Measurements from ENCODE around the gene ROBO2.

Gene ROBO2

DNA sequence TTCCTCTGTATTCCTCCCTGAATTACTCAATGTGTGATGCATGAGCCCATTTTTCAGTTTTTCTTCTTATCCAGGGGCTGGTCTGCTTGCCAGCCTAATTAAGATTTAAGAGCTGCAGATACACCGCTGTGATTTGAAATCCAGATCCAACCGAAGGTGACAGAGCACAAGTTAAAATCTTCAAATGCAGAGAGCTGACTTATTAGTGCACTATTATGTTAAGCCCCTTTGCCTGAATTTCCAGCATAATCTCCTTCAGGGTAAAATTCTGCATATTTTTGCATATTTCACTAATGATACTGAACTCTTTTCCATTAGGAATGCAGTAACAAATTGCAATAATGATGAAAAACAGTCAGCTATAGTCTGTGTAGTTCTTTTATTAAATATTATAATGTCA is 583.6 kb downstream of the ROBO2 start:
- POLR2A ChIA-PET: no interaction called here
- DNase-seq: no peak
- CTCF ChIA-PET: interaction anchor here (1.0 kb wide), 1 partner anchor 16 kb away, joined by 3 read pairs; no protein-coding TSS in a partner anchor
- no peaks in the 10 kb centered on the region for H3K27me3 ChIP-seq (replicated peaks in 2 of 5; ENCODE audit: control insufficient read depth in 4 of 5, insufficient read depth in 5 of 5, low read length in 4 of 5)
- H3K36me3 ChIP-seq (ENCODE audit: control insufficient read depth in 4 of 4, insufficient read depth in 4 of 4, low read length in 3 of 4): no peaks in the 10 kb centered on the region
- 73% methylated on average over 2 of the region's 2 CpGs for WGBS (ENCODE audit: insufficient coverage)
- no peak overlapping the region for H3K4me3 ChIP-seq (ENCODE audit: control insufficient read depth in 1 of 7, extremely low read depth in 1 of 7, insufficient read depth in 4 of 7, low read depth in 2 of 7, low read length in 6 of 7)
- H3K4me1 ChIP-seq (ENCODE audit: control extremely low read depth in 1 of 4, control insufficient read depth in 4 of 4, insufficient read depth in 4 of 4, low read length in 3 of 4): no peaks in the 10 kb centered on the region
- no peaks in the 10 kb centered on the region for H3K9me3 ChIP-seq (ENCODE audit: control extremely low read depth in 1 of 5, control insufficient read depth in 4 of 5, insufficient read depth in 2 of 5, low read depth in 1 of 5, low read length in 4 of 5)
- no peak overlapping the region for H3K27ac ChIP-seq (ENCODE audit: insufficient read depth in 1 of 2, low read depth in 1 of 2, low read length in 2 of 2, poor library complexity in 1 of 2, severe bottlenecking in 2 of 2)

GRCh38 chr3:77626157-77626556 is 586.3 kb downstream of the ROBO2 start:
- ChIA-PET POLR2A (no interaction called here), CTCF (no interaction called here)
- H3K4me1 ChIP-seq (ENCODE audit: control extremely low read depth in 1 of 4, control insufficient read depth in 4 of 4, insufficient read depth in 4 of 4, low read length in 3 of 4): no peaks in the 10 kb centered on the region

DNA sequence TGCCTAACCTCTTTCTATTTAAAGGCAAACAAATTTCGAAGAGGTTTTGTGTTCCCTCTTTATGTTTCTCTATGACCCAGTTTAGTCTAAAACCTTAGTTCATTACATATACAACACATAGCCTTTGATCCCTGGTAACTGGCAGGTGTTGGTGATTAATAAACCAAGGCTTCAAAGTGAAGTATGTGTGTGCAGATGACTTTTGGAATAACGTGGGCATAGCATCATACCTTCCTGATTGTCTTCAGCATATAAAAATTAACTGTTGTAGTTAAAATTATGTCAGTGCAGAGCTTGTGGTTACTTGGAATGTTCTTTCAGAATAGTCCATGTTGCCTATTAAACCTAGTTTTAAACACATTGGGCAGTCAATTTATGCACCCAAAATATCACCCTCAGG is 608.3 kb downstream of the ROBO2 start:
- no peaks in the 10 kb centered on the region for H3K4me1 ChIP-seq (ENCODE audit: control extremely low read depth in 1 of 4, control insufficient read depth in 4 of 4, insufficient read depth in 4 of 4, low read length in 3 of 4)
- H3K27ac ChIP-seq (ENCODE audit: insufficient read depth in 1 of 2, low read depth in 1 of 2, low read length in 2 of 2, poor library complexity in 1 of 2, severe bottlenecking in 2 of 2): no peak overlapping the region
- H3K36me3 ChIP-seq (ENCODE audit: control insufficient read depth in 4 of 4, insufficient read depth in 4 of 4, low read length in 3 of 4): no peaks in the 10 kb centered on the region
- H3K9me3 ChIP-seq (ENCODE audit: control extremely low read depth in 1 of 5, control insufficient read depth in 4 of 5, insufficient read depth in 2 of 5, low read depth in 1 of 5, low read length in 4 of 5): no peaks in the 10 kb centered on the region
- no peak overlapping the region for H3K4me3 ChIP-seq (ENCODE audit: control insufficient read depth in 1 of 7, extremely low read depth in 1 of 7, insufficient read depth in 4 of 7, low read depth in 2 of 7, low read length in 6 of 7)
- POLR2A ChIA-PET: no interaction called here
- 67% methylated on average over 1 of the region's 2 CpGs for whole genome bisulfite sequencing (ENCODE audit: insufficient coverage)
- CTCF ChIA-PET: no interaction called here
- no peaks in the 10 kb centered on the region for H3K27me3 ChIP-seq (replicated peaks in 2 of 5; ENCODE audit: control insufficient read depth in 4 of 5, insufficient read depth in 5 of 5, low read length in 4 of 5)
- no peak for DNase-seq

More at GRCh38 chr3:77626157-77626556, 586.3 kb downstream of the ROBO2 start:
- H3K9me3 ChIP-seq (ENCODE audit: control extremely low read depth in 1 of 5, control insufficient read depth in 4 of 5, insufficient read depth in 2 of 5, low read depth in 1 of 5, low read length in 4 of 5): no peaks in the 10 kb centered on the region
- H3K27ac ChIP-seq (ENCODE audit: insufficient read depth in 1 of 2, low read depth in 1 of 2, low read length in 2 of 2, poor library complexity in 1 of 2, severe bottlenecking in 2 of 2): no peak overlapping the region
- no peak for DNase-seq
- no peaks in the 10 kb centered on the region for H3K36me3 ChIP-seq (ENCODE audit: control insufficient read depth in 4 of 4, insufficient read depth in 4 of 4, low read length in 3 of 4)
- no peak overlapping the region for H3K4me3 ChIP-seq (ENCODE audit: control insufficient read depth in 1 of 7, extremely low read depth in 1 of 7, insufficient read depth in 4 of 7, low read depth in 2 of 7, low read length in 6 of 7)
- no CpG with 5 or more reads among the region's 1 CpG for WGBS (ENCODE audit: insufficient coverage)
- no peaks in the 10 kb centered on the region for H3K27me3 ChIP-seq (replicated peaks in 2 of 5; ENCODE audit: control insufficient read depth in 4 of 5, insufficient read depth in 5 of 5, low read length in 4 of 5)

DNA sequence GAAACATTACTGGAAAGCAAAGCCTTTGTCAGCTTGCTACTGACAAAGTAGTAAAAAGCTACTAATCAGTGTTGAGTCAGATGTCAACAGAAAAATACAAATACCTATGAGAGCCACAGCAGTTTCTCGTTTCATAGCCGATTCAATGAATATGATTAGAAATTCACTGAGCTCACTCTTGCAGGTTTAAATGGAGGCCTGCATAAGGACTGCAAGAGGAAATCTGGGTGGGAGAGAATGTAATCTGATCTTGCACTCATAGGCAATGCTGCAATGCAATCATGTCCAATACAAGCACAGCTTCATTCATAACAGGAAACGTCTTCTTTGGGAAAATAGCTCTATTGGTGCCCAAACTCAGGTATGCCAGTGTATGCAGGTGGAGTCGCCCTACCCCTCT is 608.8 kb downstream of the ROBO2 start:
- no peak for DNase-seq
- Histone ChIP-seq H3K36me3 (ENCODE audit: control insufficient read depth in 4 of 4, insufficient read depth in 4 of 4, low read length in 3 of 4) (no peaks in the 10 kb centered on the region), H3K27ac (ENCODE audit: insufficient read depth in 1 of 2, low read depth in 1 of 2, low read length in 2 of 2, poor library complexity in 1 of 2, severe bottlenecking in 2 of 2) (no peak overlapping the region), H3K27me3 (replicated peaks in 2 of 5; ENCODE audit: control insufficient read depth in 4 of 5, insufficient read depth in 5 of 5, low read length in 4 of 5) (no peaks in the 10 kb centered on the region), H3K9me3 (ENCODE audit: control extremely low read depth in 1 of 5, control insufficient read depth in 4 of 5, insufficient read depth in 2 of 5, low read depth in 1 of 5, low read length in 4 of 5) (no peaks in the 10 kb centered on the region), H3K4me1 (ENCODE audit: control extremely low read depth in 1 of 4, control insufficient read depth in 4 of 4, insufficient read depth in 4 of 4, low read length in 3 of 4) (no peaks in the 10 kb centered on the region), H3K4me3 (ENCODE audit: control insufficient read depth in 1 of 7, extremely low read depth in 1 of 7, insufficient read depth in 4 of 7, low read depth in 2 of 7, low read length in 6 of 7) (no peak overlapping the region)
- ChIA-PET CTCF (no interaction called here), POLR2A (no interaction called here)
- 90% methylated on average over 2 of the region's 4 CpGs for WGBS (ENCODE audit: insufficient coverage)

DNA sequence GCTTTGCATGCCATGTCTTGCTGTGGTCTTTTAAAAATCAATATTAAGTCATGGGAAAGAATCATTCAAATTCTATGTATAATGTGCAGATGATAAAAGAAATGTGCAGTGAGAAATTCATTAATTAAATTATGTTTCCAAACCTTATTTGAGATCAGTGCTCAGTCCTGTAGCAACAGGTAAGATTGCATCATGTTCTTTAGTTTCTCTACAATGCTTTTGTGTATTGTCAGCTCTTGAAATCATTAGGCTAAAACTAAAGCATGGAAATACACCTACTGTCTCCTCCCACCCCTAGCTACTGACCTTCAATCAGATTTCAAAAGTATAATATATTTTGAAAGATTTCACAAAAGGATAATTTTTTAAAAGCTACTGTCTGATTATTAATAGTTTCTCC is 612.7 kb downstream of the ROBO2 start:
- no peaks in the 10 kb centered on the region for H3K36me3 ChIP-seq (ENCODE audit: control insufficient read depth in 4 of 4, insufficient read depth in 4 of 4, low read length in 3 of 4)
- H3K4me3 ChIP-seq (ENCODE audit: control insufficient read depth in 1 of 7, extremely low read depth in 1 of 7, insufficient read depth in 4 of 7, low read depth in 2 of 7, low read length in 6 of 7): no peak overlapping the region
- ChIA-PET CTCF (no interaction called here), POLR2A (no interaction called here)
- no peaks in the 10 kb centered on the region for H3K9me3 ChIP-seq (ENCODE audit: control extremely low read depth in 1 of 5, control insufficient read depth in 4 of 5, insufficient read depth in 2 of 5, low read depth in 1 of 5, low read length in 4 of 5)
- H3K27me3 ChIP-seq (replicated peaks in 2 of 5; ENCODE audit: control insufficient read depth in 4 of 5, insufficient read depth in 5 of 5, low read length in 4 of 5): no peaks in the 10 kb centered on the region
- DNase-seq: no peak
- no peak overlapping the region for H3K27ac ChIP-seq (ENCODE audit: insufficient read depth in 1 of 2, low read depth in 1 of 2, low read length in 2 of 2, poor library complexity in 1 of 2, severe bottlenecking in 2 of 2)
- H3K4me1 ChIP-seq (ENCODE audit: control extremely low read depth in 1 of 4, control insufficient read depth in 4 of 4, insufficient read depth in 4 of 4, low read length in 3 of 4): no peaks in the 10 kb centered on the region

GRCh38 chr3:77655396-77655795 is 615.5 kb downstream of the ROBO2 start:
- no peak overlapping the region for H3K27ac ChIP-seq (ENCODE audit: insufficient read depth in 1 of 2, low read depth in 1 of 2, low read length in 2 of 2, poor library complexity in 1 of 2, severe bottlenecking in 2 of 2)
- CTCF ChIA-PET: no interaction called here
- H3K36me3 ChIP-seq (ENCODE audit: control insufficient read depth in 4 of 4, insufficient read depth in 4 of 4, low read length in 3 of 4): no peaks in the 10 kb centered on the region
- no peak for DNase-seq
- 86% methylated on average over 1 of the region's 1 CpG for WGBS (ENCODE audit: insufficient coverage)
- H3K4me1 ChIP-seq (ENCODE audit: control extremely low read depth in 1 of 4, control insufficient read depth in 4 of 4, insufficient read depth in 4 of 4, low read length in 3 of 4): no peaks in the 10 kb centered on the region
- H3K9me3 ChIP-seq (ENCODE audit: control extremely low read depth in 1 of 5, control insufficient read depth in 4 of 5, insufficient read depth in 2 of 5, low read depth in 1 of 5, low read length in 4 of 5): no peaks in the 10 kb centered on the region
- POLR2A ChIA-PET: no interaction called here
- no peak overlapping the region for H3K4me3 ChIP-seq (ENCODE audit: control insufficient read depth in 1 of 7, extremely low read depth in 1 of 7, insufficient read depth in 4 of 7, low read depth in 2 of 7, low read length in 6 of 7)
- H3K27me3 ChIP-seq (replicated peaks in 2 of 5; ENCODE audit: control insufficient read depth in 4 of 5, insufficient read depth in 5 of 5, low read length in 4 of 5): no peaks in the 10 kb centered on the region

DNA sequence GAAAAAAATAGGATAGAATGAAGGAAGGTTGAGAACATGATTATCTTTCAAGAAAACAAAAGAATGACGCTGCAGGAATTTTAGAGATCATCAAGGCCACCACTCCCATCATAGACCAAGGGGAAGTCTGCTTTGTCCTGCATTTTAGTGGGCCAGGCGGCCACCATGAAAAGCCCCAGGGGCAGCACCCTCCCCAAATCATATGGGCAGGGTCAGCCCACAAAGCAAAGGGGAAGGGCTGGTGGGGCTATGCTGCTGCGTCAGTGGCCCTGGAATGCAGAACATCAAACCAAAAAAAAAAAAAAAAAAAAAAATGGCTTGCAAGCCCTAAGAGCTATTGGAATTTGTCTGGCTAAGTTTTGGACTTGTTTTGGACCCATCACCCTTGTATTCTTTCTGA is 620.8 kb downstream of the ROBO2 start:
- Histone ChIP-seq H3K4me1 (ENCODE audit: control extremely low read depth in 1 of 4, control insufficient read depth in 4 of 4, insufficient read depth in 4 of 4, low read length in 3 of 4) (no peaks in the 10 kb centered on the region), H3K4me3 (ENCODE audit: control insufficient read depth in 1 of 7, extremely low read depth in 1 of 7, insufficient read depth in 4 of 7, low read depth in 2 of 7, low read length in 6 of 7) (no peak overlapping the region), H3K36me3 (ENCODE audit: control insufficient read depth in 4 of 4, insufficient read depth in 4 of 4, low read length in 3 of 4) (no peaks in the 10 kb centered on the region), H3K27me3 (replicated peaks in 2 of 5; ENCODE audit: control insufficient read depth in 4 of 5, insufficient read depth in 5 of 5, low read length in 4 of 5) (no peaks in the 10 kb centered on the region), H3K27ac (ENCODE audit: insufficient read depth in 1 of 2, low read depth in 1 of 2, low read length in 2 of 2, poor library complexity in 1 of 2, severe bottlenecking in 2 of 2) (no peak overlapping the region), H3K9me3 (ENCODE audit: control extremely low read depth in 1 of 5, control insufficient read depth in 4 of 5, insufficient read depth in 2 of 5, low read depth in 1 of 5, low read length in 4 of 5) (no peaks in the 10 kb centered on the region)
- WGBS (ENCODE audit: insufficient coverage): 90% methylated on average over 2 of the region's 3 CpGs
- POLR2A ChIA-PET: no interaction called here
- CTCF ChIA-PET: no interaction called here
- no peak for DNase-seq

GRCh38 chr3:77667901-77668300 is 628.0 kb downstream of the ROBO2 start:
- Histone ChIP-seq H3K36me3 (ENCODE audit: control insufficient read depth in 4 of 4, insufficient read depth in 4 of 4, low read length in 3 of 4) (no peaks in the 10 kb centered on the region), H3K9me3 (ENCODE audit: control extremely low read depth in 1 of 5, control insufficient read depth in 4 of 5, insufficient read depth in 2 of 5, low read depth in 1 of 5, low read length in 4 of 5) (no peaks in the 10 kb centered on the region), H3K4me1 (ENCODE audit: control extremely low read depth in 1 of 4, control insufficient read depth in 4 of 4, insufficient read depth in 4 of 4, low read length in 3 of 4) (no peaks in the 10 kb centered on the region), H3K4me3 (ENCODE audit: control insufficient read depth in 1 of 7, extremely low read depth in 1 of 7, insufficient read depth in 4 of 7, low read depth in 2 of 7, low read length in 6 of 7) (no peak overlapping the region), H3K27me3 (replicated peaks in 2 of 5; ENCODE audit: control insufficient read depth in 4 of 5, insufficient read depth in 5 of 5, low read length in 4 of 5) (no peaks in the 10 kb centered on the region), H3K27ac (ENCODE audit: insufficient read depth in 1 of 2, low read depth in 1 of 2, low read length in 2 of 2, poor library complexity in 1 of 2, severe bottlenecking in 2 of 2) (no peak overlapping the region)
- POLR2A ChIA-PET: no interaction called here
- DNase-seq: no peak
- WGBS (ENCODE audit: insufficient coverage): no CpG with 5 or more reads among the region's 1 CpG
- CTCF ChIA-PET: no interaction called here

All from common myeloid progenitor, CD34-positive (primary cell).